PC-9 (cell line): ENCODE results near the gene NDUFV3. TPM values are rescaled to one million over a fixed set of nuclear protein-coding genes. Genes with fewer than 3 reads are reported as not detected.

Experiments used
- BruUV-seq: library from RNA; stranded (reverse); fragments of 400-500 nt; replicated peaks from 2 replicates; lab custom pipeline; 2021; lab: Mats Ljungman, UMichigan
- CTCF ChIA-PET: fragments of 300-600 bp; sonication (Branson Sonifier 250); formaldehyde crosslinking; loops from one replicate; lab custom pipeline; 2022; ENCODE audit warnings: antibody characterized with exemption; lab: Charles Lee
- POLR2A ChIA-PET: fragments of 300-600 bp; sonication (Branson Sonifier 250); formaldehyde crosslinking; loops from one replicate; lab custom pipeline; 2022; ENCODE audit warnings: antibody characterized with exemption; ENCODE audit not compliant: unreplicated experiment; lab: Charles Lee
- DNase-seq, 2 experiments: peaks; one replicate each; pipeline versions ENCODE4 v3.0.0 to v3.0.0-alpha.2; 2015 to 2022; ENCODE audit warnings: mixed read lengths in 1 of 2
- H2AFZ ChIP-seq: fragments of 200-600 bp; sonication (generic); 2 replicates; pipeline ENCODE4 v1.8.1; 2017; ENCODE audit warnings: antibody characterized with exemption
- H3F3A ChIP-seq: fragments of 200-600 bp; sonication (generic); 2 replicates; pipeline ENCODE4 v1.8.1; 2017; ENCODE audit warnings: antibody characterized with exemption, mild to moderate bottlenecking, low read depth; ENCODE audit not compliant: insufficient read depth
- H3K27ac ChIP-seq: fragments of 200-600 bp; sonication (generic); 2 replicates; pipeline ENCODE4 v1.6.1; 2016; ENCODE audit warnings: mixed run types
- H3K27me3 ChIP-seq: fragments of 200-600 bp; sonication (generic); 2 replicates; pipeline ENCODE4 v1.6.1; 2016; ENCODE audit warnings: low read depth, mixed run types; ENCODE audit not compliant: insufficient read depth
- H3K36me3 ChIP-seq: fragments of 200-600 bp; sonication (generic); 2 replicates; pipeline ENCODE4 v1.6.1; 2016; ENCODE audit warnings: low read depth, mixed run types
- H3K4me1 ChIP-seq: fragments of 200-600 bp; sonication (generic); replicated peaks from 2 replicates; pipeline ENCODE4 v1.6.1; 2016; ENCODE audit warnings: mixed run types; ENCODE audit not compliant: insufficient read depth
- H3K4me2 ChIP-seq: fragments of 200-600 bp; sonication (generic); 2 replicates; pipeline ENCODE4 v1.6.1; 2017; ENCODE audit warnings: mixed run types
- H3K4me3 ChIP-seq: fragments of 200-600 bp; sonication (generic); 2 replicates; pipeline ENCODE4 v1.6.1; 2016; ENCODE audit warnings: mixed run types
- H3K79me2 ChIP-seq: fragments of 200-600 bp; sonication (generic); 2 replicates; pipeline ENCODE4 v1.6.1; 2017; ENCODE audit warnings: low read depth, mixed run types
- H3K9me2 ChIP-seq: fragments of 200-600 bp; sonication (generic); 2 replicates; pipeline ENCODE4 v1.8.1; 2017; ENCODE audit warnings: mild to moderate bottlenecking; ENCODE audit not compliant: insufficient read depth
- H3K9me3 ChIP-seq: fragments of 200-600 bp; sonication (generic); 2 replicates; pipeline ENCODE4 v1.8.1; 2016; ENCODE audit warnings: low read depth; ENCODE audit not compliant: insufficient read depth
- H4K20me1 ChIP-seq: fragments of 200-600 bp; sonication (generic); 2 replicates; pipeline ENCODE4 v1.8.1; 2017; ENCODE audit not compliant: insufficient read depth
- EZH2 ChIP-seq: fragments of 200-600 bp; sonication (generic); IDR thresholded peaks from 2 replicates; pipeline ENCODE4 v1.8.0; 2017; ENCODE audit warnings: antibody characterized with exemption, low read depth
- intact Hi-C: fragments of 100-400 bp; cut with micrococcal nuclease; formaldehyde crosslinking; loops from one replicate; pipeline ENCODE4 v1.10.0; 2022; ENCODE audit not compliant: unreplicated experiment
- total RNA-seq: library from RNA; stranded (reverse); gene quantifications from 2 replicates; pipeline ENCODE4 v1.2.3, GENCODE V29; 2021
- TF ChIP-seq, protein P1 (sequence below): fragments of 200-600 bp; sonication (generic); conservative IDR thresholded peaks from 2 replicates; pipeline ENCODE4 v1.6.1; 2017; ENCODE audit warnings: mixed run types, antibody characterized with exemption, mild to moderate bottlenecking, moderate library complexity

The NDUFV3 gene
- total RNA-seq, 1 experiment from 2014 or later = 20.7 TPM

GRCh38 chr21:42857216-42857615, 35.9 kb upstream of the NDUFV3 start:
- H3K36me3 ChIP-seq = no peaks in the 10 kb centered on the region
- intact Hi-C loops = no loop called here
- H3K4me1 ChIP-seq = no peaks in the 10 kb centered on the region
- POLR2A ChIA-PET = no interaction called here
- TF ChIP-seq, protein P1, sequence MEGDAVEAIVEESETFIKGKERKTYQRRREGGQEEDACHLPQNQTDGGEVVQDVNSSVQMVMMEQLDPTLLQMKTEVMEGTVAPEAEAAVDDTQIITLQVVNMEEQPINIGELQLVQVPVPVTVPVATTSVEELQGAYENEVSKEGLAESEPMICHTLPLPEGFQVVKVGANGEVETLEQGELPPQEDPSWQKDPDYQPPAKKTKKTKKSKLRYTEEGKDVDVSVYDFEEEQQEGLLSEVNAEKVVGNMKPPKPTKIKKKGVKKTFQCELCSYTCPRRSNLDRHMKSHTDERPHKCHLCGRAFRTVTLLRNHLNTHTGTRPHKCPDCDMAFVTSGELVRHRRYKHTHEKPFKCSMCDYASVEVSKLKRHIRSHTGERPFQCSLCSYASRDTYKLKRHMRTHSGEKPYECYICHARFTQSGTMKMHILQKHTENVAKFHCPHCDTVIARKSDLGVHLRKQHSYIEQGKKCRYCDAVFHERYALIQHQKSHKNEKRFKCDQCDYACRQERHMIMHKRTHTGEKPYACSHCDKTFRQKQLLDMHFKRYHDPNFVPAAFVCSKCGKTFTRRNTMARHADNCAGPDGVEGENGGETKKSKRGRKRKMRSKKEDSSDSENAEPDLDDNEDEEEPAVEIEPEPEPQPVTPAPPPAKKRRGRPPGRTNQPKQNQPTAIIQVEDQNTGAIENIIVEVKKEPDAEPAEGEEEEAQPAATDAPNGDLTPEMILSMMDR = no peak
- TF ChIP-seq EZH2 = no peak
- no peaks in the 10 kb centered on the region for H3K9me2 ChIP-seq
- no peak overlapping the region for H2AFZ ChIP-seq
- CTCF ChIA-PET = no interaction called here
- no peak overlapping the region for H3K27ac ChIP-seq
- H3K9me3 ChIP-seq = no peaks in the 10 kb centered on the region
- BruUV-seq = no TSS peak
- DNase-seq = no peak
- H3K79me2 ChIP-seq = no peaks in the 10 kb centered on the region
- H3K4me3 ChIP-seq = no peak overlapping the region
- no peaks in the 10 kb centered on the region for H3F3A ChIP-seq
- H4K20me1 ChIP-seq = peaks cover 7% of the 10 kb centered on the region; the same call in 1 of the 2 replicates
- H3K27me3 ChIP-seq = no peaks in the 10 kb centered on the region
- no peak overlapping the region for H3K4me2 ChIP-seq

DNA sequence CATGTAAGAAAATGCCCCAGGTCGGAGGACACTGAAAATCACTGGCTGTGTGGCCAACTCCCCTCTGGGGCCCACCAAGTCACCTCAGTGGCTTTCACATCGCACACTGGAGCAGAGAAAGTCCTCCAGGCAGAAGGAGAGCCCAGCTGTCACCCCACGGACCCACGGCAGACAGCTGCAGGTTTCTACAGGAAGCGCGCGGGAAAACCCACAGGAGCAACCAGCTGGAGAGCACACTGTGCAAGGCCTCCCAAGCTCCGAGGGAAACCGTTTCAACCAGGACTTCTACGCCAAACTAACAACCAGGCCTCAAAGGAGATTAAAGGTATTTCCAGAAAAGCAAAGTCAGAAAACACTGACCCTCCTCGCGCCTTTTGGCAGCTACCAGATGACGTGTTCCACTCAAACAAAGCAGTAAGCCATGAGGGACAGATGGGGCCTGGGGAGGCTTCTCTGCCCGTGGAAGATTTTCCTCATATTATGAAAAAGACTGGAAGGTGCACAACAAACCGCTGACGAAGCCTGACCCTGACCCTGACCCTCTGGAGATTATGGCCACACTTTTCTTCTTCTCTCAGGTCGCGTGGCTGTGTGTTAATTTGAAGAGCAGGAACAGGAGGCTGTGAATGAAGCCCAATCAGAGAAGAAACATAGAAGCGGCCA, 34.8 kb upstream of the NDUFV3 start:
- Histone ChIP-seq H3K4me1 (no peaks in the 10 kb centered on the region), H3K27me3 (no peaks in the 10 kb centered on the region), H3K9me2 (no peaks in the 10 kb centered on the region), H2AFZ (no peak overlapping the region), H3F3A (no peaks in the 10 kb centered on the region), H3K36me3 (no peaks in the 10 kb centered on the region), H3K4me3 (no peak overlapping the region), H3K4me2 (no peak overlapping the region), H3K9me3 (no peaks in the 10 kb centered on the region), H3K79me2 (no peaks in the 10 kb centered on the region), H3K27ac (no peak overlapping the region), H4K20me1 (peaks cover 9% of the 10 kb centered on the region; the same call in 1 of the 2 replicates)
- ChIA-PET POLR2A (no interaction called here), CTCF (no interaction called here)
- TF ChIP-seq, protein P1 = no peak
- TF ChIP-seq EZH2 = no peak
- intact Hi-C loops = no loop called here
- no TSS peak for BruUV-seq
- DNase-seq = no peak

- TF ChIP-seq, protein P1 = no peak
- TF ChIP-seq EZH2 = no peak
- Histone ChIP-seq H3K9me3 (no peaks in the 10 kb centered on the region), H3K4me1 (no peaks in the 10 kb centered on the region), H3K27ac (no peak overlapping the region), H3K4me2 (no peak overlapping the region), H3F3A (no peaks in the 10 kb centered on the region), H3K79me2 (no peaks in the 10 kb centered on the region), H3K27me3 (no peaks in the 10 kb centered on the region), H4K20me1 (peaks cover 10% of the 10 kb centered on the region; the same call in 1 of the 2 replicates), H3K9me2 (no peaks in the 10 kb centered on the region), H3K36me3 (no peaks in the 10 kb centered on the region), H2AFZ (no peak overlapping the region), H3K4me3 (no peak overlapping the region)
- DNase-seq = no peak
- intact Hi-C loops = no loop called here
- BruUV-seq = no TSS peak
- POLR2A ChIA-PET = no interaction called here
- CTCF ChIA-PET = no interaction called here
These were observed 33.9 kb upstream of the NDUFV3 start for GRCh38 chr21:42858957-42859890.
